ENCODE measurements around the gene ANO10. TPM values are rescaled to one million over a fixed set of nuclear protein-coding genes. Genes with fewer than 3 reads are reported as not detected.

ANO10 gene
- total RNA-seq, 1 donor from 2014 or later: 6.0 TPM

DNA sequence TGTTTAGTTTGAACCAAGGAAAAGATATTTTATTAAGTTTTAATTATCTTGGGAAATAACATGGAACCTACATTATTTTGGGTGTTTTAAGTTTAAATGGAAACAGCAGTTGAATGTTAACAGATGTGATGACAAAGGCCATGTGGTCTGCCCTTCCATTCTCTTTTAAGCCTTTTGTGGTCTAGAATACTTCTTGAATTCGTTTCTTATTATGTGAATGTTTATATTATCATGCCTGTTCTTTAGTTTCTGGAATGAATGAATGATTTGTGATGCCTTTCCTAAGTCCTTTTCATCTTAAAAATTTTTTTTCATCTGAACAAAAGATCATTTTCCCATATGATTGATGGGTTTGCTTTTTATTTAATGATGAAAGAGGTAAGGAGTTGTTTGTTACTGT is 290.8 kb downstream of the ANO10 start:
- H3K9me3 Mint-ChIP-seq: peaks cover 10% of the 10 kb centered on the region
- intact Hi-C loops (cut with micrococcal nuclease): no loop called here
- no peak overlapping the region for H3K4me3 Mint-ChIP-seq
- no peak overlapping the region for H3K27ac Mint-ChIP-seq
- no peaks in the 10 kb centered on the region for H3K27me3 Mint-ChIP-seq
- no peak for DNase-seq
- H3K36me3 Mint-ChIP-seq (ENCODE audit: low read depth): peaks cover 57% of the 10 kb centered on the region
- peaks cover 23% of the 10 kb centered on the region for H3K4me1 Mint-ChIP-seq

DNA sequence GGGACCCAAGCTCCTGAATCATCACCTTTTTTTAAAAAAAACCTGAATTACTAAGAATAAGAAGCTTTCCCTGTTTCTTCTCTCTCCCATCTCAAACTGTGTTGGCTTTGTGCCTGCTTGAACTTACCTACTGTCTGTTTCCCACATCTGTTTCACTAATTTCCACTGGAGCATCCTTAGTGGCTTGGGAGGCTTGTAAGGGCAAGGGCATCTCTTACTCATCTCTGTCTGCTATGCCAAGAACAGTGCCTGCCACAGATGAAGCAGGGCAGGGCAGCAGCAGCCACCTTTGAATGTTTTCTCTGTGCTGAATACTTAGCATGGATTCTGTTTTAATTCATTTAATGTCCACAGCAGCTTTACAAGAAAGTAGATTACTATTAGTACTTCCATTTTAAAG is 293.2 kb downstream of the ANO10 start:
- Mint-ChIP-seq H3K36me3 (ENCODE audit: low read depth) (peaks cover 42% of the 10 kb centered on the region), H3K4me1 (peaks cover 30% of the 10 kb centered on the region), H3K9me3 (no peaks in the 10 kb centered on the region), H3K4me3 (no peak overlapping the region), H3K27ac (peak overlapping the region; percentile 6), H3K27me3 (no peaks in the 10 kb centered on the region)
- intact Hi-C loops (cut with micrococcal nuclease): loop anchor here (5.0 kb wide), 1 partner anchor 41 kb away; the partner anchor contains the start of gene SNRK
- DNase-seq: no peak

DNA sequence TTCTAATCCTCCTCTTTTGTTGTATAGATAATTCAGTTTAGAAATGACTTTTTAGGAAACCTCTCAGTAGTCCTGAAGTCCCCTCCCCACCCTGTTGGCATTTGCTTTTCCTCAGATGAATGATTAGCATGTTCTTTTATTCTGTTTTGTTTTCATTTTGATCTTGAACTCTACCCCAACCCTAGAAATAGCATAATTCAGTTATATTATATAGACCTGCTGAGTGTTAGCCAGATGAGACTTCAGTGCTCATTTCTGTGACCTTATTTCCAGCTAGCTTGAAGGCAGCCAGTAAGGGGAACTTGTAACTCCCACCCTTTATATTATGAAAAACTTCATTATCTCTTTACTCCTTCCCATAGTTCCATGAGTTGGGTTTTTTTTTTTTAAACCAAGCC is 294.2 kb downstream of the ANO10 start:
- peaks cover 39% of the 10 kb centered on the region for H3K36me3 Mint-ChIP-seq (ENCODE audit: low read depth)
- H3K4me1 Mint-ChIP-seq: peaks cover 30% of the 10 kb centered on the region
- H3K27ac Mint-ChIP-seq: peak overlapping the region; percentile 52
- intact Hi-C loops (cut with micrococcal nuclease): loop anchor here (5.0 kb wide), 1 partner anchor 40 kb away; the partner anchor contains the start of gene SNRK
- H3K9me3 Mint-ChIP-seq: no peaks in the 10 kb centered on the region
- H3K4me3 Mint-ChIP-seq: no peak overlapping the region
- no peak for DNase-seq
- H3K27me3 Mint-ChIP-seq: no peaks in the 10 kb centered on the region

DNA sequence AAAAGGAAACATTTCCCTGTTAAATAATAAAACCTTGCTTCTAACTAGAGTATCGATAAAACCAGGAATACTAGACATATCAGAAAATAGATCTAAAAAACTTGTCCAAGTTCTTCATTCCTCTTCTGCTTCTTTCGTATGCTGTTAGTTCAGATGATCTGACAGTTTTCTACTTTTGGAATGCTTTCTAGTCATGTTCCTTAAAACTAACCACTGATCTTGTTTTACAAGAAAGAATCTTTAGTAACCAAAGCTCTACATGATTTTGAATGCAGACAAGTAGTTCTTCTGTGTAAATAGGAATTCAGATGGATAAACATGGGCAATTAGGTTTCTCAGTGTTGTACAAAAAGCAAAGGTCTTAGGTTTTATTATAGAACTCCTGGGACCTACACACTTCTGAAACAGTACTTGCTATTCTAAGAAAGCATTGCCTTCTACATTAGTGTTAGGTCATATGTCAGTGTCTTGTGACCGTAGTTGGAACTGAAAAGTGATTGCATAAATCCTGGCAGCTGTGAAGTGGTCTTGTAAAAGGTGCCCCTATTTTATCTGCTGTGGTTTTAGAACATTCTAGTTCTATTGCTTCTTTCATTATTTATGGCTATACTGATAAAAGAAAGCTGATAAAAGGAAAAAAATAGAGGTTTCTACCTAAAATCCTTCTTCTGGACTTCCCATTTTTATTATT is 294.8 kb downstream of the ANO10 start:
- DNase-seq: no peak
- no peak overlapping the region for H3K4me3 Mint-ChIP-seq
- intact Hi-C loops (cut with micrococcal nuclease): loop anchor here (5.0 kb wide), 1 partner anchor 40 kb away; the partner anchor contains the start of gene SNRK
- H3K27me3 Mint-ChIP-seq: no peaks in the 10 kb centered on the region
- H3K36me3 Mint-ChIP-seq (ENCODE audit: low read depth): peaks cover 38% of the 10 kb centered on the region
- H3K4me1 Mint-ChIP-seq: peaks cover 31% of the 10 kb centered on the region
- no peaks in the 10 kb centered on the region for H3K9me3 Mint-ChIP-seq
- no peak overlapping the region for H3K27ac Mint-ChIP-seq

DNA sequence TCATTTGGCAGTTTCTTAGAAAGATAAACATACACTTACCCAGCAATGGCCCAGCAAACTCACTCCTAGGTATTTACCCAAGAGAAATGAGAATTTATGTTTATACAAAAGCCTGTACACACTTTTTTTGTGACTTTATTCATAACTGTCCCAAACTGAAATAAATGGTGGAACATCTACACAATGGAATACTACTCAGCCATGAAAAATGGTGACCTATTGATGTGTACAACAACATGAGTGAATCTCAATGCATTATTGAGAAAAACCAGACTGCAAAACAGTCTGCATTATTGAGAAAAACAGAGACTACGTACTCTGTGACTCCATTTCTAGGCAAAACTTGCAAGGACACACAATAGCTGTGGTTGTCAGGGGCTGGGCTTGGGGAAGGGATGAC is 298.3 kb downstream of the ANO10 start:
- Mint-ChIP-seq H3K9me3 (no peaks in the 10 kb centered on the region), H3K4me3 (no peak overlapping the region), H3K4me1 (peaks cover 35% of the 10 kb centered on the region), H3K27me3 (no peaks in the 10 kb centered on the region), H3K27ac (no peak overlapping the region), H3K36me3 (ENCODE audit: low read depth) (peaks cover 36% of the 10 kb centered on the region)
- intact Hi-C loops (cut with micrococcal nuclease): no loop called here
- no peak for DNase-seq

DNA sequence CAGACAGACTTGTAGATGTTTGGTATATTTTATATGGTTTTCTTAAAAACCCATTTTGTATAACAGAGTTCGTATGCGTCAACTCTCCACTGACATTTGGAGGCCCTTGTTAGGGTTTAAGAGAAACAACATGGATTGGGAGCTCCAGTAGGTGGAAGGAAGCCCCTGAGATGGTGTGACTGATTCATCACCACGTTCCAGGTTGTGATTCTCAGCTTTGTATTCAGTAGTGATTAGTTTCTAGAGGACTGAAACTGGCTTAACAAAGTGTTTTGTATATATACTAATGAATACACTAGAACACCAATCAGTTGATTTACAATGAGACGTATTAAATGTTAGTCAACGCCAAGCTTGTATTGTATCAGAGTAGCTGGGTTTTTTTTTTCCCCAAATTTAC is 301.5 kb downstream of the ANO10 start:
- intact Hi-C loops (cut with micrococcal nuclease): no loop called here
- H3K36me3 Mint-ChIP-seq (ENCODE audit: low read depth): peaks cover 46% of the 10 kb centered on the region
- no peak for DNase-seq
- H3K9me3 Mint-ChIP-seq: no peaks in the 10 kb centered on the region
- H3K4me3 Mint-ChIP-seq: no peak overlapping the region
- H3K27ac Mint-ChIP-seq: no peak overlapping the region
- no peaks in the 10 kb centered on the region for H3K27me3 Mint-ChIP-seq
- H3K4me1 Mint-ChIP-seq: peaks cover 30% of the 10 kb centered on the region

DNA sequence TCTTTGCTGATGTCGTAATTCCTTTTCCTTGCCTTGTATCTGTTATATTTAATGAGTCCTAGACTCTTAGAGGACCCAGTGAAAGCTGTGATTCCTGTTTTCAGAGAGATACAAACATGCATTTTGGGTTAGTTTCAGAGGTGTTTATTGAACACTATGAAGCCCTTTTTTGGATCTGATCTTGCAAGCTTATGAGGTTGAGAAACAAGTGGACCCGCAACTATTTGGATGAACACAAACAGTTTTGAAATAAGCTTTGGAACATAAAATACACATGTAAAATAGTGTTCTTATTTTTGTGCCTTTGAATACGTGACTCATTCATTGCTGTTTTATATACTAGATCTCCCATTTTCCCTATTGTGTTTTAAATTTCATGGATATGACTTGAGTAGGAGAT is 302.0 kb downstream of the ANO10 start:
- intact Hi-C loops (cut with micrococcal nuclease): no loop called here
- H3K9me3 Mint-ChIP-seq: no peaks in the 10 kb centered on the region
- H3K4me1 Mint-ChIP-seq: peaks cover 33% of the 10 kb centered on the region
- no peak overlapping the region for H3K4me3 Mint-ChIP-seq
- no peak for DNase-seq
- peaks cover 45% of the 10 kb centered on the region for H3K36me3 Mint-ChIP-seq (ENCODE audit: low read depth)
- no peaks in the 10 kb centered on the region for H3K27me3 Mint-ChIP-seq
- peak overlapping the region; percentile 60 for H3K27ac Mint-ChIP-seq

DNA sequence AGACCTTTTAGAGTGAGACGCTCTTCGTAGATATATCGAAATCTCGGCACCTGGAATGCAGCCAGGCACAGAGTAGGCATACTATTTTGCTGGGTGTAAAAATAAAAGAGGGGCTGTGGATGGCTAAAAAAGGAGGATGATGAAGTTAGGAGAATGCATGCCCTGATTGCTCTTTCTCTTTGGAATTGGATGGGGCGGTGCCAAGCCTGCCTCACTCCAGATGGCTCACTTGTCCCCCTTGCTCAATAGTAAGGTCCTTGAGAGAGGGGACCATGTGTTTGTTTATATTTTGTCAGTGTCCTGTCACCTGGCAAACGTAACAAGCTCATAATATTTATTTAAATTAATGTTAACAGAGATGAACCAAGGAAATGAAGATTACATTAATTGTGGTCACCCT is 302.4 kb downstream of the ANO10 start:
- H3K27me3 Mint-ChIP-seq: no peaks in the 10 kb centered on the region
- H3K9me3 Mint-ChIP-seq: no peaks in the 10 kb centered on the region
- no peak for DNase-seq
- H3K27ac Mint-ChIP-seq: peak overlapping the region; percentile 49
- H3K4me1 Mint-ChIP-seq: peaks cover 34% of the 10 kb centered on the region
- intact Hi-C loops (cut with micrococcal nuclease): no loop called here
- no peak overlapping the region for H3K4me3 Mint-ChIP-seq
- H3K36me3 Mint-ChIP-seq (ENCODE audit: low read depth): peaks cover 45% of the 10 kb centered on the region

DNA sequence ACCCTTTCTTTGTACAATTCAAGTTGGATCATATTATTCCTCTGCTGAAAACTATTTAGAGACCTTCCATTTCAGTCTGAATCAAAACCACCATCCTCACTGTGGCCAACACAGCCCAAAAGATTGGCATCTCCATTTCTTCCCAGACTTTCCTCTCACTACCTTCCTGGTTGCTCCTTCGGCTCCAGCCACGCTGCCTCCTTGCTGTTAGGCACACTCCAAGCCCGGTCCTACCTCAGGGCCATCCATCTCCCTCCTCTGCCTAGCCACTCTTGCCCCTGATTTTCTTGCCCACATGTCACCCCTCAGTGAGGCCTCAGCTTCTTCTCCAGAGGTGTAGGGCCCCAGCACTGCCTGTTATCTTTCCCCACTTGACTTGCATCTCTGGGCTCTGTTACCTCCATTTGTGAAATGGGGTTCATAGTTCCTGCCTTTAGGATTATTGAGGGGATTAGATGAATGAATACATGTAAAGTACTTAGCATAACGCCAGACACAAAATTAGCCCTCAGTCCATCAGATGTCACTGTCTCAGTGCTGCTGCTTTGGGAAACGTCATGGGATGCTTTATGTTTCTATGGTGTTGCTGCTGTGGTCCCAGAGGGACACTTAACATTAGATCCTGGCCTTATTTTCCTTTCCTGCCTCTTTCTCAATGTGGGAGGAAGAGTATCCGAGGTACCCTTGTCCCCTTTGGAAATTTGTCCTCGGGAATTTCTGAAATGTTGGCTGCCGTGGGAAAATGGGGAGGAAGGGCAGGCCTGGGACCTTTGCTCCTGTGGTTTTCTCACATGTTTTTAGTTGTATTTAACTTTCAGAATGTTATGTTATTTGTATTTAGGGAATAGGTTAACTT is 304.1 kb downstream of the ANO10 start:
- no peak for DNase-seq
- Mint-ChIP-seq H3K36me3 (ENCODE audit: low read depth) (peaks cover 49% of the 10 kb centered on the region), H3K4me1 (peaks cover 32% of the 10 kb centered on the region), H3K4me3 (no peak overlapping the region), H3K9me3 (peaks cover 2% of the 10 kb centered on the region), H3K27me3 (no peaks in the 10 kb centered on the region), H3K27ac (peak overlapping the region; percentile 54)
- intact Hi-C loops (cut with micrococcal nuclease): no loop called here

DNA sequence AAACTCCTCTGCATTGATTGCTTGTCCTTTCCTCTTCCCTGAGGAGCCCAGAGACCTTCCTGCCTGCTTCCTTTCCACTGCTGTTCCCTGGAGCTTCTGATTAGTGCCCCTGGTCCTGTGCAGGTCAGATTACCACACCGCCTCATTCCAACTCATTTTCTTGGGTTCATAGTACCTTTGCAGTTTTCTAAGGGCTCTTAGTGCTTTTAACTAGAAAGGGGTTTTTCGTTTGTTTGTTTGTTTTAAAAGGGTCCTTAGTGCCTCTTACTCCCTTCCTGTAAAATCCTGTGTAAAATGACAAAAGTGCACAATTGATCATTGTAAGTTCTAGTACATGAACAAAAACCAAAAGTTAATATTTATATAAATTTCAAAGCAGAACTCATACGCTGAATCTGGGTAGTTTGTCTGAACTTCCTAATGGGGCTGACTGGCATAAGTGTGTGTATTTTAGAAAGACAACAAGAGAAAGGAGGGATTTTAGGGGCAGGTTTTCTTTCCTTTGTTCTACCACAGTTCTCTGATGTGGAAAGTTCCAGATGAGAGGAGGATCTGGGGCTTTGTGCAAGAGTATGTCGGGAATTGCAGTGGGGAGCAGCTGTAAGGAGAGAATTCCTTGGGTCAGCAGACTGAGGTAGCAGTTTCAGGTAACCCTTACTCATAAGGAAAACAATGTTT is 304.9 kb downstream of the ANO10 start:
- intact Hi-C loops (cut with micrococcal nuclease): no loop called here
- peaks cover 5% of the 10 kb centered on the region for H3K9me3 Mint-ChIP-seq
- peaks cover 31% of the 10 kb centered on the region for H3K4me1 Mint-ChIP-seq
- no peaks in the 10 kb centered on the region for H3K27me3 Mint-ChIP-seq
- H3K36me3 Mint-ChIP-seq (ENCODE audit: low read depth): peaks cover 50% of the 10 kb centered on the region
- DNase-seq: no peak
- peak overlapping the region; percentile 81 for H3K27ac Mint-ChIP-seq
- no peak overlapping the region for H3K4me3 Mint-ChIP-seq

Other genes starting within 250 kb of the ANO10 start
- gene ABHD5, start 68.9 kb upstream of the ANO10 start, total RNA-seq: 19.0 and 19.5 TPM in 2 replicates

All from activated CD4-positive, alpha-beta T cell treated with anti-CD3 and anti-CD28 coated beads, Interleukin-2, amount 10 ng/mL, durations not matched to agents 24 days and 14 days (primary cell).